ENCODE results near the gene TRAPPC11.
"Not testable (repeated sequence)": the region's sequence is repeated elsewhere in the genome, so short reads cannot be mapped to it uniquely, and the experiment has no call there.

Gene TRAPPC11

DNA sequence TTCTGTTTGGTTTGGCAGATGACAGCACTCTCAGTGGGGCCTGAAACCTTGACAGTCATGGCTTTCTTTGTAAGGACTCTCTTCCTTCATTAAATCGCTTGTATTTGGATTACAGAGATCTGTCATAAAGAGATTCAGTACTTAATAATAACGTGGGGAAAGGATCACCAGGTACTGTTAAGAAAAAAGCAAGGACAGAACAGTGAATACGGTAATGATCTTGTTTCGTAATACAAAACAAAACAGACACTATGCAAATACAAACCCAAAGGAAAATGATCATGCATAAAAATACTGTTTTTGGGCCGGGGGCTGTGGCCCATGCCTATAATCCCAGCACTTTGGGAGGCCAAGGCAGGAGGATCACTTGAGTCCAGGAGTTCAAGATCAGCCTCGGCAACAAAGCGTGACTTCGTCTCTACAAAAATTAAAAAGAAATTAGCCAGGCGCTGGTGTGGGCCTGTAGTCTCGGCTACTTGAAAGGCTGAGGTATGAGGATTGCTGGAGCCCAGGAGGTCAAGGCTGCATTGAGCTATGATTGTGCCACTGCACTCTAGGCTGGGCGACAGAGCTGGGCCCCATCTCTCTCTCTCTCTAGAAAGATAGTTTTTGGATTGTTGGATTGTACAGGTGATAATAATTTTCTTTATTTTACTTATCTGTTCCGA, 64.6 kb downstream of the TRAPPC11 start:
- H4K20me1 ChIP-seq (ENCODE audit: insufficient read depth, low read length): no peaks in the 10 kb centered on the region
- TF ChIP-seq EZH2phosphoT487 (IDR thresholded peaks at IDR 0.05; ENCODE audit: low read depth): no peak
- TF ChIP-seq, protein P1, sequence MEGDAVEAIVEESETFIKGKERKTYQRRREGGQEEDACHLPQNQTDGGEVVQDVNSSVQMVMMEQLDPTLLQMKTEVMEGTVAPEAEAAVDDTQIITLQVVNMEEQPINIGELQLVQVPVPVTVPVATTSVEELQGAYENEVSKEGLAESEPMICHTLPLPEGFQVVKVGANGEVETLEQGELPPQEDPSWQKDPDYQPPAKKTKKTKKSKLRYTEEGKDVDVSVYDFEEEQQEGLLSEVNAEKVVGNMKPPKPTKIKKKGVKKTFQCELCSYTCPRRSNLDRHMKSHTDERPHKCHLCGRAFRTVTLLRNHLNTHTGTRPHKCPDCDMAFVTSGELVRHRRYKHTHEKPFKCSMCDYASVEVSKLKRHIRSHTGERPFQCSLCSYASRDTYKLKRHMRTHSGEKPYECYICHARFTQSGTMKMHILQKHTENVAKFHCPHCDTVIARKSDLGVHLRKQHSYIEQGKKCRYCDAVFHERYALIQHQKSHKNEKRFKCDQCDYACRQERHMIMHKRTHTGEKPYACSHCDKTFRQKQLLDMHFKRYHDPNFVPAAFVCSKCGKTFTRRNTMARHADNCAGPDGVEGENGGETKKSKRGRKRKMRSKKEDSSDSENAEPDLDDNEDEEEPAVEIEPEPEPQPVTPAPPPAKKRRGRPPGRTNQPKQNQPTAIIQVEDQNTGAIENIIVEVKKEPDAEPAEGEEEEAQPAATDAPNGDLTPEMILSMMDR (IDR thresholded peaks at IDR 0.05; ENCODE audit: low read depth, low read length): no peak
- no peak overlapping the region for H3K27ac ChIP-seq (ENCODE audit: low read length)
- H3K4me2 ChIP-seq (ENCODE audit: low read length): no peak overlapping the region
- H3K36me3 ChIP-seq (replicated peaks; ENCODE audit: low read depth, low read length): no peaks in the 10 kb centered on the region
- H3K9me3 ChIP-seq (ENCODE audit: insufficient read depth, low read length): no peaks in the 10 kb centered on the region
- H3K4me1 ChIP-seq (ENCODE audit: low read length): no peaks in the 10 kb centered on the region
- H2AFZ ChIP-seq (ENCODE audit: low read depth, low read length): no peak overlapping the region
- no peak overlapping the region for H3K4me3 ChIP-seq (ENCODE audit: low read length)
- no peak overlapping the region for H3K9ac ChIP-seq (ENCODE audit: low read length)
- H3K27me3 ChIP-seq (ENCODE audit: low read depth, low read length): no peaks in the 10 kb centered on the region
- H3K79me2 ChIP-seq (ENCODE audit: low read length): no peaks in the 10 kb centered on the region

DNA sequence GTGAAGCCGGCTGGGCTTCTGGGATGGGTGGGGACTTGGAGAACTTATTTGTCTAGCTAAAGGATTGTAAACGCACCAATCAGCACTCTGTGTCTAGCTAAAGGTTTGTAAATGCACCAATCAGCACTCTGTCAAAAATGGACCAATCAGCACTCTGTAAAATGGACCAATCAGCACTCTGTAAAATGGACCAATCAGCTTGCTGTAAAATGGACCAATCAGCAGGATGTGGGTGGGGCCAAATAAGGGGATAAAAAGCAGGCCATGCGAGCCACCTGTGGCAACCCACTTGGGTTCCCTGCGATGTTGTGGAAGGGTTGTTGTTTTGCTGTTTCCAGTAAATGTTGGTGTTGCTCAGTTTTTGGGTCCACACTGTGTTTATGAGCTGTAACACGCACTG, 66.5 kb downstream of the TRAPPC11 start:
- not testable (repeated sequence) for H3K4me2 ChIP-seq (ENCODE audit: low read length); H3K4me1 ChIP-seq (ENCODE audit: low read length); H3K4me3 ChIP-seq (ENCODE audit: low read length)

DNA sequence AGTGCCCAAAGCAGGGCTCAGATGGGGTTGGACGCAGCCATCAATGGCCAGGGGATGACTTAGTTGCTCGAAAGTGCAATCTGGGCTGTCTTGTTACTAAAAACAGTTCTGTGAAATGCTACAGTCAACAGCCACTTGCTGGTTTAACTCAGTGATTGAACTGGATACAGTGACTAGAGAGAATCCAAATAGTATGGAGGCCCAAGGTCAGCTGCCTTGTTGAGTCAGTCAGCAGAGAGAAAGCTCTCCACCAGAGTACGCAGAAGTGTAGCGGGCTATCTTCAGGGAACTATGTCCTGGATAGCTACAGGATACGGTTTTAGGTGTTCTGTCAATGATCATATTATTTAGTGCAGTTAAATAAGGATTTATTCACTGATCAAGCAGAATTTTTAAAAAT, 68.4 kb downstream of the TRAPPC11 start:
- Histone ChIP-seq H3K27me3 (ENCODE audit: low read depth, low read length) (no peaks in the 10 kb centered on the region), H3K27ac (ENCODE audit: low read length) (no peak overlapping the region), H3K9me3 (ENCODE audit: insufficient read depth, low read length) (no peaks in the 10 kb centered on the region), H3K4me1 (ENCODE audit: low read length) (no peaks in the 10 kb centered on the region), H3K9ac (ENCODE audit: low read length) (no peak overlapping the region), H4K20me1 (ENCODE audit: insufficient read depth, low read length) (no peaks in the 10 kb centered on the region), H3K4me3 (ENCODE audit: low read length) (no peak overlapping the region), H3K36me3 (replicated peaks; ENCODE audit: low read depth, low read length) (no peaks in the 10 kb centered on the region), H3K4me2 (ENCODE audit: low read length) (no peak overlapping the region), H3K79me2 (ENCODE audit: low read length) (no peaks in the 10 kb centered on the region), H2AFZ (ENCODE audit: low read depth, low read length) (no peak overlapping the region)
- TF ChIP-seq EZH2phosphoT487 (IDR thresholded peaks at IDR 0.05; ENCODE audit: low read depth): no peak
- TF ChIP-seq, protein P1 (IDR thresholded peaks at IDR 0.05; ENCODE audit: low read depth, low read length): no peak

More for the DNA sequence above, 66.5 kb downstream of the TRAPPC11 start:
- H3K36me3 ChIP-seq (replicated peaks; ENCODE audit: low read depth, low read length); H3K9ac ChIP-seq (ENCODE audit: low read length); H2AFZ ChIP-seq (ENCODE audit: low read depth, low read length); H3K9me3 ChIP-seq (ENCODE audit: insufficient read depth, low read length); H3K27ac ChIP-seq (ENCODE audit: low read length); H3K79me2 ChIP-seq (ENCODE audit: low read length); H4K20me1 ChIP-seq (ENCODE audit: insufficient read depth, low read length); H3K27me3 ChIP-seq (ENCODE audit: low read depth, low read length): not testable (repeated sequence)

DNA sequence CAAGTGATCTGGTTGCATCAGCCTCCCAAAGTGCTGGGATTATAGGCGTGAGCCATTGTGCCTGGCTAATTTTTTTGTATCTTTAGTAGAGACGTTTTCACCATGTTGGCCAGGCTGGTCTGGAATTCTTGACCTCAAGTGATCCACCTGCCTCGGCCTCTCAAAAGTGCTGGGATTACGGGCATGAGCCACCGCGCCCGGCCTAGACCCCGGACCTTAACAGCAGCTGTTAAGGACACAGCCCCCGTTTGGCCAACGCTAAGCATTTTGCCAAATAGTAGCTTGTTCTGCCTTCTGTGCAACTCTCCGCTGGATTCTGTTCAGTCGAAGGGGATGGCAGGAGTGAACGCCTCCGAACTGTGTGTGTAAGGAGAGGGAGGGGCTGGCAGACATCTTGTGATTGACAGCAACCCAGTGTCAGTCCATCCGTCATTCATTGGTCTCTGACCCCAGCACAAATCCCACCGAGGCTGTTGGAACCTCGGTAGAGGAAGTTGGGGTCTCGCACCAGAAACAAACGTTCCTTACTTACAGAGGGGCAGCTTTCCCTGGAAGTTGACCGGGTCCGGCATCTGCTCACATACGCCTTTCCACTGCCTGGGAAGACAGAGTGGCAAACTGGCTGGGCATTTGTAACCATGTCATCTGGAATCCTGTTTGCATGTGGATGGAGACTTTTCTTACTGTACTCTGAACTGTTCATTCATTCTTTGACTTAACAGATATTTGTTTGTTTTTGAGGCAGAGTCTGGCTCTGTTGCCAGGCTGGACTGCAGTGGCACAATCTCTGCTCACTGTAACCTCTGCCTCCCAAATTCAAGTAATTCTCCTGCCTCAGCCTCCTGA, 69.4 kb downstream of the TRAPPC11 start:
- no peak for TF ChIP-seq EZH2phosphoT487 (IDR thresholded peaks at IDR 0.05; ENCODE audit: low read depth)
- TF ChIP-seq, protein P1 (IDR thresholded peaks at IDR 0.05; ENCODE audit: low read depth, low read length): no peak
- H4K20me1 ChIP-seq (ENCODE audit: insufficient read depth, low read length): no peaks in the 10 kb centered on the region
- H3K27me3 ChIP-seq (ENCODE audit: low read depth, low read length): no peaks in the 10 kb centered on the region
- no peak overlapping the region for H2AFZ ChIP-seq (ENCODE audit: low read depth, low read length)
- no peak overlapping the region for H3K27ac ChIP-seq (ENCODE audit: low read length)
- no peaks in the 10 kb centered on the region for H3K79me2 ChIP-seq (ENCODE audit: low read length)
- no peak overlapping the region for H3K4me3 ChIP-seq (ENCODE audit: low read length)
- H3K36me3 ChIP-seq (replicated peaks; ENCODE audit: low read depth, low read length): no peaks in the 10 kb centered on the region
- H3K4me1 ChIP-seq (ENCODE audit: low read length): no peaks in the 10 kb centered on the region
- H3K9me3 ChIP-seq (ENCODE audit: insufficient read depth, low read length): no peaks in the 10 kb centered on the region
- H3K4me2 ChIP-seq (ENCODE audit: low read length): no peak overlapping the region
- H3K9ac ChIP-seq (ENCODE audit: low read length): no peak overlapping the region

Measured in OCI-LY3 (cell line).